Vagina (tissue), 2 donors: Measurements from ENCODE around the gene GAA.

Experiments used
- POLR2A ChIP-seq, 2 donors: fragments of 450-650 bp; IDR thresholded peaks; one replicate each; pipeline ENCODE4 v1.6.1; 2017; ENCODE audit warnings: antibody characterized with exemption in 2 of 2, mild to moderate bottlenecking in 2 of 2, moderate library complexity in 2 of 2
- POLR2AphosphoS5 ChIP-seq, 2 donors: sonication (generic); formaldehyde crosslinking; IDR thresholded peaks; one replicate each; pipeline ENCODE4 v1.9.0; 2017; ENCODE audit warnings: antibody characterized with exemption in 2 of 2, mild to moderate bottlenecking in 2 of 2, low read depth in 1 of 2; ENCODE audit not compliant: insufficient read depth in 1 of 2
- TF ChIP-seq, protein P1 (sequence below), 3 experiments: fragments of 450-650 bp in 2 of 3; fragments of 200-600 bp in 1 of 3; sonication (generic) in 1 of 3; IDR thresholded peaks; one replicate each; pipeline ENCODE4 v1.5.1; 2017 to 2019; ENCODE audit warnings: antibody characterized with exemption in 3 of 3, mild to moderate bottlenecking in 2 of 3, moderate library complexity in 2 of 3

DNA sequence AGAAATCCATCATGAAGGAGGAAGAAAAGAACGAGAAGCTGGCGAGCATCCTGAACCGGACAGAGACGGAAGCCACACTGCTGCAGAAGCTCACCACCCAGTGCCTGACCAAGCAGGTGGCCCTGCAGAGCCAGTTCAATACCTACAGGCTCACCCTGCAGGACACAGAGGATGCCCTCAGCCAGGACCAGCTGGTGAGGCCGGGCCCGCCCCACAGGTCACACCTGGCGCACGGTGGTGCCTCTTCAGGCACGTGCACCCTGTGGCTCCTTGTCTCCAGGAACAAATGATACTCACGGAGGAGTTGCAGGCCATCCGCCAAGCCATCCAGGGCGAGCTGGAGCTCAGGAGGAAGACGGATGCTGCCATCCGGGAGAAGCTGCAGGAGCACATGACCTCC lies 19.8 kb upstream of the GAA start:
- TF ChIP-seq POLR2A (IDR thresholded peaks at IDR 0.05) (no peak), POLR2AphosphoS5 (IDR thresholded peaks at IDR 0.05; ENCODE audit: insufficient read depth in 1 of 2, low read depth in 1 of 2) (no peak)
- TF ChIP-seq, protein P1, sequence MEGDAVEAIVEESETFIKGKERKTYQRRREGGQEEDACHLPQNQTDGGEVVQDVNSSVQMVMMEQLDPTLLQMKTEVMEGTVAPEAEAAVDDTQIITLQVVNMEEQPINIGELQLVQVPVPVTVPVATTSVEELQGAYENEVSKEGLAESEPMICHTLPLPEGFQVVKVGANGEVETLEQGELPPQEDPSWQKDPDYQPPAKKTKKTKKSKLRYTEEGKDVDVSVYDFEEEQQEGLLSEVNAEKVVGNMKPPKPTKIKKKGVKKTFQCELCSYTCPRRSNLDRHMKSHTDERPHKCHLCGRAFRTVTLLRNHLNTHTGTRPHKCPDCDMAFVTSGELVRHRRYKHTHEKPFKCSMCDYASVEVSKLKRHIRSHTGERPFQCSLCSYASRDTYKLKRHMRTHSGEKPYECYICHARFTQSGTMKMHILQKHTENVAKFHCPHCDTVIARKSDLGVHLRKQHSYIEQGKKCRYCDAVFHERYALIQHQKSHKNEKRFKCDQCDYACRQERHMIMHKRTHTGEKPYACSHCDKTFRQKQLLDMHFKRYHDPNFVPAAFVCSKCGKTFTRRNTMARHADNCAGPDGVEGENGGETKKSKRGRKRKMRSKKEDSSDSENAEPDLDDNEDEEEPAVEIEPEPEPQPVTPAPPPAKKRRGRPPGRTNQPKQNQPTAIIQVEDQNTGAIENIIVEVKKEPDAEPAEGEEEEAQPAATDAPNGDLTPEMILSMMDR (IDR thresholded peaks at IDR 0.05): no peak
